ENCODE data around the gene DHRS7C.

The DHRS7C gene

GRCh38 chr17:9824094-9824493, 32.7 kb upstream of the DHRS7C start:
- Histone ChIP-seq H3K4me3 (ENCODE audit: extremely low read depth, insufficient read depth, low read length, poor library complexity, severe bottlenecking) (no peak overlapping the region), H3K4me1 (ENCODE audit: control insufficient read depth, insufficient read depth, low read length, poor library complexity, severe bottlenecking) (no peaks in the 10 kb centered on the region), H3K36me3 (ENCODE audit: control insufficient read depth, insufficient read depth, low read length) (no peaks in the 10 kb centered on the region), H3K9me3 (ENCODE audit: control insufficient read depth, low read length) (no peaks in the 10 kb centered on the region), H3K27ac (ENCODE audit: low read depth, low read length, severe bottlenecking) (no peak overlapping the region)
- WGBS, 2 experiments (ENCODE audit: insufficient coverage in 2 of 2): 0 to 90% methylated on average over 1 to 2 of the region's 4 CpGs

- 74 to 87% methylated on average over 8 to 12 of the region's 15 CpGs for WGBS, 2 experiments (ENCODE audit: insufficient coverage in 2 of 2)
- Histone ChIP-seq H3K36me3 (ENCODE audit: control insufficient read depth, insufficient read depth, low read length) (no peaks in the 10 kb centered on the region), H3K27ac (ENCODE audit: low read depth, low read length, severe bottlenecking) (no peak within 1 kb of the TSS), H3K4me3 (ENCODE audit: extremely low read depth, insufficient read depth, low read length, poor library complexity, severe bottlenecking) (no peak within 1 kb of the TSS), H3K4me1 (ENCODE audit: control insufficient read depth, insufficient read depth, low read length, poor library complexity, severe bottlenecking) (no peaks in the 10 kb centered on the region), H3K9me3 (ENCODE audit: control insufficient read depth, low read length) (no peaks in the 10 kb centered on the region)
These were observed 30.5 kb upstream of the DHRS7C start, which contains the start of gene GSG1L2 for GRCh38 chr17:9821921-9822320. GSG1L2 (minus strand) TSS chr17:9822079; CDS start chr17:9822071, 8 bp downstream.

- Histone ChIP-seq H3K4me3 (ENCODE audit: extremely low read depth, insufficient read depth, low read length, poor library complexity, severe bottlenecking) (no peak overlapping the region), H3K9me3 (ENCODE audit: control insufficient read depth, low read length) (no peaks in the 10 kb centered on the region), H3K36me3 (ENCODE audit: control insufficient read depth, insufficient read depth, low read length) (no peaks in the 10 kb centered on the region), H3K4me1 (ENCODE audit: control insufficient read depth, insufficient read depth, low read length, poor library complexity, severe bottlenecking) (no peaks in the 10 kb centered on the region), H3K27ac (ENCODE audit: low read depth, low read length, severe bottlenecking) (no peak overlapping the region)
- 80% methylated on average over 1 of the region's 3 CpGs; no CpG with 5 or more reads in 1 of the 2 experiments for WGBS, 2 experiments (ENCODE audit: insufficient coverage in 2 of 2)
These were observed 29.1 kb upstream of the DHRS7C start for GRCh38 chr17:9820448-9820847.

- Histone ChIP-seq H3K27ac (ENCODE audit: low read depth, low read length, severe bottlenecking) (no peak overlapping the region), H3K36me3 (ENCODE audit: control insufficient read depth, insufficient read depth, low read length) (no peaks in the 10 kb centered on the region), H3K9me3 (ENCODE audit: control insufficient read depth, low read length) (no peaks in the 10 kb centered on the region), H3K4me3 (ENCODE audit: extremely low read depth, insufficient read depth, low read length, poor library complexity, severe bottlenecking) (no peak overlapping the region), H3K4me1 (ENCODE audit: control insufficient read depth, insufficient read depth, low read length, poor library complexity, severe bottlenecking) (no peaks in the 10 kb centered on the region)
- 61 to 66% methylated on average over 3 to 4 of the region's 4 CpGs for WGBS, 2 experiments (ENCODE audit: insufficient coverage in 2 of 2)
These were observed 27.4 kb upstream of the DHRS7C start for GRCh38 chr17:9818760-9819159.

GRCh38 chr17:9817086-9817485, 25.7 kb upstream of the DHRS7C start:
- no peak overlapping the region for H3K4me3 ChIP-seq (ENCODE audit: extremely low read depth, insufficient read depth, low read length, poor library complexity, severe bottlenecking)
- H3K4me1 ChIP-seq (ENCODE audit: control insufficient read depth, insufficient read depth, low read length, poor library complexity, severe bottlenecking): no peaks in the 10 kb centered on the region
- no peaks in the 10 kb centered on the region for H3K36me3 ChIP-seq (ENCODE audit: control insufficient read depth, insufficient read depth, low read length)
- H3K27ac ChIP-seq (ENCODE audit: low read depth, low read length, severe bottlenecking): no peak overlapping the region
- 56 to 83% methylated on average over 3 to 5 of the region's 8 CpGs for WGBS, 2 experiments (ENCODE audit: insufficient coverage in 2 of 2)
- no peaks in the 10 kb centered on the region for H3K9me3 ChIP-seq (ENCODE audit: control insufficient read depth, low read length)

- no peak overlapping the region for H3K27ac ChIP-seq (ENCODE audit: low read depth, low read length, severe bottlenecking)
- no peaks in the 10 kb centered on the region for H3K9me3 ChIP-seq (ENCODE audit: control insufficient read depth, low read length)
- no peak overlapping the region for H3K4me3 ChIP-seq (ENCODE audit: extremely low read depth, insufficient read depth, low read length, poor library complexity, severe bottlenecking)
- 56 to 62% methylated on average over 4 to 5 of the region's 10 CpGs for WGBS, 2 experiments (ENCODE audit: insufficient coverage in 2 of 2)
- H3K36me3 ChIP-seq (ENCODE audit: control insufficient read depth, insufficient read depth, low read length): no peaks in the 10 kb centered on the region
- H3K4me1 ChIP-seq (ENCODE audit: control insufficient read depth, insufficient read depth, low read length, poor library complexity, severe bottlenecking): peaks cover under 1% of the 10 kb centered on the region
These were observed 25.1 kb upstream of the DHRS7C start for GRCh38 chr17:9816472-9816871.

GRCh38 chr17:9814337-9814945, 23.0 kb upstream of the DHRS7C start:
- no peak overlapping the region for H3K27ac ChIP-seq (ENCODE audit: low read depth, low read length, severe bottlenecking)
- H3K4me1 ChIP-seq (ENCODE audit: control insufficient read depth, insufficient read depth, low read length, poor library complexity, severe bottlenecking): peaks cover 4% of the 10 kb centered on the region
- no peak overlapping the region for H3K4me3 ChIP-seq (ENCODE audit: extremely low read depth, insufficient read depth, low read length, poor library complexity, severe bottlenecking)
- 78 to 89% methylated on average over 12 to 13 of the region's 14 CpGs for WGBS, 2 experiments (ENCODE audit: insufficient coverage in 2 of 2)
- no peaks in the 10 kb centered on the region for H3K9me3 ChIP-seq (ENCODE audit: control insufficient read depth, low read length)
- no peaks in the 10 kb centered on the region for H3K36me3 ChIP-seq (ENCODE audit: control insufficient read depth, insufficient read depth, low read length)

GRCh38 chr17:9813166-9813565, 21.8 kb upstream of the DHRS7C start:
- 90 to 91% methylated on average over 6 to 8 of the region's 9 CpGs for WGBS, 2 experiments (ENCODE audit: insufficient coverage in 2 of 2)
- Histone ChIP-seq H3K36me3 (ENCODE audit: control insufficient read depth, insufficient read depth, low read length) (no peaks in the 10 kb centered on the region), H3K4me1 (ENCODE audit: control insufficient read depth, insufficient read depth, low read length, poor library complexity, severe bottlenecking) (peaks cover 4% of the 10 kb centered on the region), H3K27ac (ENCODE audit: low read depth, low read length, severe bottlenecking) (no peak overlapping the region), H3K9me3 (ENCODE audit: control insufficient read depth, low read length) (no peaks in the 10 kb centered on the region), H3K4me3 (ENCODE audit: extremely low read depth, insufficient read depth, low read length, poor library complexity, severe bottlenecking) (no peak overlapping the region)

- H3K27ac ChIP-seq (ENCODE audit: low read depth, low read length, severe bottlenecking): no peak overlapping the region
- no peaks in the 10 kb centered on the region for H3K9me3 ChIP-seq (ENCODE audit: control insufficient read depth, low read length)
- no peak overlapping the region for H3K4me3 ChIP-seq (ENCODE audit: extremely low read depth, insufficient read depth, low read length, poor library complexity, severe bottlenecking)
- peaks cover 4% of the 10 kb centered on the region for H3K4me1 ChIP-seq (ENCODE audit: control insufficient read depth, insufficient read depth, low read length, poor library complexity, severe bottlenecking)
- H3K36me3 ChIP-seq (ENCODE audit: control insufficient read depth, insufficient read depth, low read length): no peaks in the 10 kb centered on the region
- 79 to 90% methylated on average over 10 to 11 of the region's 11 CpGs for WGBS, 2 experiments (ENCODE audit: insufficient coverage in 2 of 2)
These were observed 20.1 kb upstream of the DHRS7C start for GRCh38 chr17:9811537-9811936.

GRCh38 chr17:9811086-9811485, 19.7 kb upstream of the DHRS7C start:
- WGBS, 2 experiments (ENCODE audit: insufficient coverage in 2 of 2): 86 to 89% methylated on average over 5 of the region's 5 CpGs
- no peaks in the 10 kb centered on the region for H3K36me3 ChIP-seq (ENCODE audit: control insufficient read depth, insufficient read depth, low read length)

GRCh38 chr17:9810100-9810949, 18.9 kb upstream of the DHRS7C start:
- H3K36me3 ChIP-seq (ENCODE audit: control insufficient read depth, insufficient read depth, low read length): no peaks in the 10 kb centered on the region
- no peak overlapping the region for H3K4me3 ChIP-seq (ENCODE audit: extremely low read depth, insufficient read depth, low read length, poor library complexity, severe bottlenecking)
- H3K9me3 ChIP-seq (ENCODE audit: control insufficient read depth, low read length): no peaks in the 10 kb centered on the region
- peaks cover 4% of the 10 kb centered on the region for H3K4me1 ChIP-seq (ENCODE audit: control insufficient read depth, insufficient read depth, low read length, poor library complexity, severe bottlenecking)
- WGBS, 2 experiments (ENCODE audit: insufficient coverage in 2 of 2): 65 to 100% methylated on average over 2 of the region's 4 CpGs
- H3K27ac ChIP-seq (ENCODE audit: low read depth, low read length, severe bottlenecking): no peak overlapping the region

More at GRCh38 chr17:9811086-9811485, 19.7 kb upstream of the DHRS7C start:
- Histone ChIP-seq H3K9me3 (ENCODE audit: control insufficient read depth, low read length) (no peaks in the 10 kb centered on the region), H3K4me1 (ENCODE audit: control insufficient read depth, insufficient read depth, low read length, poor library complexity, severe bottlenecking) (peaks cover 4% of the 10 kb centered on the region), H3K4me3 (ENCODE audit: extremely low read depth, insufficient read depth, low read length, poor library complexity, severe bottlenecking) (no peak overlapping the region), H3K27ac (ENCODE audit: low read depth, low read length, severe bottlenecking) (no peak overlapping the region)

All from mesodermal cell (in vitro differentiated cells).